Caco-2 (cell line): Measurements from ENCODE around the gene GDF15. TPM values are rescaled to one million over a fixed set of nuclear protein-coding genes. Genes with fewer than 3 reads are reported as not detected.

ENCODE experiments used
- BruUV-seq: library from RNA; stranded (reverse); fragments of 400-500 nt; replicated peaks from 2 replicates; lab custom pipeline; 2021; lab: Mats Ljungman, UMichigan
- CTCF ChIA-PET: fragments of 300-600 bp; sonication (Branson Sonifier 250); formaldehyde crosslinking; loops from one replicate; lab custom pipeline; 2022; ENCODE audit warnings: antibody characterized with exemption; lab: Charles Lee
- POLR2A ChIA-PET: fragments of 300-600 bp; sonication (Branson Sonifier 250); formaldehyde crosslinking; loops from one replicate; lab custom pipeline; 2022; ENCODE audit warnings: antibody characterized with exemption; lab: Charles Lee
- DNase-seq, 2 experiments: peaks; one replicate each; pipeline versions ENCODE4 v3.0.0 to v3.0.0-alpha.2; 2020 to 2022
- H3K27me3 ChIP-seq: replicated peaks from 2 replicates; pipeline ENCODE4 v1.6.0; 2011; ENCODE audit warnings: low read length; ENCODE audit not compliant: control insufficient read depth, insufficient read depth
- H3K36me3 ChIP-seq: 2 replicates; pipeline ENCODE4 v1.5.1; 2011; ENCODE audit warnings: low read length; ENCODE audit not compliant: control insufficient read depth, insufficient read depth
- H3K4me1 ChIP-seq: fragments of 250-450 bp; sonication (Bioruptor Pico); 2 replicates; pipeline ENCODE4 v1.5.1; 2020; ENCODE audit warnings: mild to moderate bottlenecking
- H3K4me3 ChIP-seq: 2 replicates; pipeline ENCODE4 v1.5.1; 2011; ENCODE audit warnings: low read depth, mild to moderate bottlenecking, control low read depth, low read length
- H3K9me3 ChIP-seq: fragments of 250-450 bp; sonication (Bioruptor Pico); 2 replicates; pipeline ENCODE4 v1.5.1; 2020; ENCODE audit warnings: mild to moderate bottlenecking, moderate library complexity
- H3K27ac Mint-ChIP-seq: one replicate; pipeline ENCODE4 v1.8.0; 2022; ENCODE audit warnings: mixed read lengths; ENCODE audit not compliant: unreplicated experiment
- H3K27me3 Mint-ChIP-seq: one replicate; pipeline ENCODE4 v1.8.0; 2022; ENCODE audit warnings: mixed read lengths; ENCODE audit not compliant: insufficient read depth, unreplicated experiment
- H3K36me3 Mint-ChIP-seq: one replicate; pipeline ENCODE4 v1.8.0; 2022; ENCODE audit warnings: mild to moderate bottlenecking, mixed read lengths; ENCODE audit not compliant: insufficient read depth, unreplicated experiment
- H3K4me1 Mint-ChIP-seq: one replicate; pipeline ENCODE4 v1.8.0; 2022; ENCODE audit warnings: low read depth, mixed read lengths; ENCODE audit not compliant: unreplicated experiment
- H3K4me3 Mint-ChIP-seq: one replicate; pipeline ENCODE4 v1.8.0; 2022; ENCODE audit warnings: mild to moderate bottlenecking, moderate library complexity, mixed read lengths; ENCODE audit not compliant: unreplicated experiment
- H3K9me3 Mint-ChIP-seq: one replicate; pipeline ENCODE4 v1.8.0; 2022; ENCODE audit warnings: mixed read lengths; ENCODE audit not compliant: unreplicated experiment
- intact Hi-C: fragments of 100-400 bp; cut with micrococcal nuclease; formaldehyde crosslinking; loops from one replicate; pipeline ENCODE4 v1.10.0; 2022; ENCODE audit not compliant: unreplicated experiment
- microRNA-seq: library from miRNA; unstranded; fragments of <30 nt; microRNA quantifications from one replicate; pipeline ENCODE4 v1.2.0, GENCODE V29; 2022
- total RNA-seq: library from RNA; stranded (reverse); gene quantifications from 2 replicates; pipeline ENCODE4 v1.2.3, GENCODE V29; 2022
- TF ChIP-seq, protein P1 (sequence below), 2 experiments: fragments of 200-600 bp in 1 of 2; IDR thresholded peaks; 1 replicate in 1 of 2; 2 replicates in 1 of 2; pipeline versions ENCODE4 v1.5.1 to v1.8.0; 2011 to 2022; ENCODE audit warnings: antibody characterized with exemption in 1 of 2, control low read depth in 1 of 2, inconsistent platforms in 1 of 2, low read depth in 1 of 2, low read length in 1 of 2, mild to moderate bottlenecking in 1 of 2, moderate library complexity in 1 of 2; ENCODE audit not compliant: insufficient read depth in 1 of 2, severe bottlenecking in 1 of 2, unreplicated experiment in 1 of 2

GDF15 gene
- total RNA-seq, 1 experiment from 2014 or later, result 56.1 TPM

- Histone ChIP-seq H3K9me3 (no peaks in the 10 kb centered on the region), H3K36me3 (no peaks in the 10 kb centered on the region; the same call in 1 of the 2 replicates), H3K27me3 (no peaks in the 10 kb centered on the region), H3K4me3 (peak overlapping the region; percentile 75), H3K4me1 (peaks cover 10% of the 10 kb centered on the region)
- H3K4me3 Mint-ChIP-seq, result peak overlapping the region; percentile 78
- peaks cover 16% of the 10 kb centered on the region for H3K4me1 Mint-ChIP-seq
- no peaks in the 10 kb centered on the region for H3K27me3 Mint-ChIP-seq
- H3K27ac Mint-ChIP-seq, result peak overlapping the region; percentile 67
- peak; percentile 44 to 64 for DNase-seq
- BruUV-seq, result no TSS peak
- H3K9me3 Mint-ChIP-seq, result peaks cover 10% of the 10 kb centered on the region
- POLR2A ChIA-PET, result no interaction called here
- intact Hi-C loops, result loop anchor here (1.0 kb wide), 1 partner anchor 19 kb away; the partner anchor contains the start of gene SSBP4
- CTCF ChIA-PET, result interaction anchor here (0.7 to 1.1 kb wide), 3 partner anchors 10 to 23 kb away, joined by 3 to 6 read pairs (median 4); no protein-coding TSS in a partner anchor
- peaks cover 53% of the 10 kb centered on the region for H3K36me3 Mint-ChIP-seq
- TF ChIP-seq, protein P1, sequence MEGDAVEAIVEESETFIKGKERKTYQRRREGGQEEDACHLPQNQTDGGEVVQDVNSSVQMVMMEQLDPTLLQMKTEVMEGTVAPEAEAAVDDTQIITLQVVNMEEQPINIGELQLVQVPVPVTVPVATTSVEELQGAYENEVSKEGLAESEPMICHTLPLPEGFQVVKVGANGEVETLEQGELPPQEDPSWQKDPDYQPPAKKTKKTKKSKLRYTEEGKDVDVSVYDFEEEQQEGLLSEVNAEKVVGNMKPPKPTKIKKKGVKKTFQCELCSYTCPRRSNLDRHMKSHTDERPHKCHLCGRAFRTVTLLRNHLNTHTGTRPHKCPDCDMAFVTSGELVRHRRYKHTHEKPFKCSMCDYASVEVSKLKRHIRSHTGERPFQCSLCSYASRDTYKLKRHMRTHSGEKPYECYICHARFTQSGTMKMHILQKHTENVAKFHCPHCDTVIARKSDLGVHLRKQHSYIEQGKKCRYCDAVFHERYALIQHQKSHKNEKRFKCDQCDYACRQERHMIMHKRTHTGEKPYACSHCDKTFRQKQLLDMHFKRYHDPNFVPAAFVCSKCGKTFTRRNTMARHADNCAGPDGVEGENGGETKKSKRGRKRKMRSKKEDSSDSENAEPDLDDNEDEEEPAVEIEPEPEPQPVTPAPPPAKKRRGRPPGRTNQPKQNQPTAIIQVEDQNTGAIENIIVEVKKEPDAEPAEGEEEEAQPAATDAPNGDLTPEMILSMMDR (IDR thresholded peaks at IDR 0.05; ENCODE audit: insufficient read depth in 1 of 2, low read depth in 1 of 2, low read length in 1 of 2, severe bottlenecking in 1 of 2, unreplicated experiment in 1 of 2), result no peak
Observed at GRCh38 chr19:18438331-18439024, 52.5 kb downstream of the GDF15 start.

Small RNA genes lying within 50 kb of the gene (microRNA-seq; reads per million reads assigned to microRNA genes)
- 1.9 reads per million, percentile 5 among the genes with 10 or more reads in this experiment for gene MIR3189

Other genes with a start within 250 kb of the GDF15 start
- gene PIK3R2, start 233.0 kb upstream of the GDF15 start, total RNA-seq, result 34.3 and 37.8 TPM in 2 replicates
- 38.3 and 39.6 TPM in 2 replicates for gene IFI30, start 212.3 kb upstream of the GDF15 start, total RNA-seq
- 14.1 and 16.6 TPM in 2 replicates for gene MPV17L2, start 192.9 kb upstream of the GDF15 start, total RNA-seq
- gene RAB3A, start 182.1 kb upstream of the GDF15 start, total RNA-seq, result 2.3 and 3.9 TPM in 2 replicates
- 0.36 and 0.46 TPM in 2 replicates for gene PDE4C, start 159.7 kb upstream of the GDF15 start, total RNA-seq
- gene IQCN, start 111.7 kb upstream of the GDF15 start, total RNA-seq, result 1.5 and 2.1 TPM in 2 replicates
- 75.5 and 78.8 TPM in 2 replicates for gene JUND, start 104.5 kb upstream of the GDF15 start, total RNA-seq
- 184 and 186 TPM in 2 replicates for gene LSM4, start 63.1 kb upstream of the GDF15 start, total RNA-seq
- gene PGPEP1, start 45.6 kb upstream of the GDF15 start, total RNA-seq, result 25.6 and 26.0 TPM in 2 replicates
- gene LRRC25, start 11.5 kb downstream of the GDF15 start, total RNA-seq, result not detected in 2 replicates
- gene SSBP4, start 33.2 kb downstream of the GDF15 start, total RNA-seq, result 46.2 and 49.4 TPM in 2 replicates
- 65.3 and 67.3 TPM in 2 replicates for gene ISYNA1, start 52.0 kb downstream of the GDF15 start, total RNA-seq
- gene ELL, start 135.9 kb downstream of the GDF15 start, total RNA-seq, result 11.2 and 12.1 TPM in 2 replicates
- 174 and 184 TPM in 2 replicates for gene FKBP8, start 157.4 kb downstream of the GDF15 start, total RNA-seq
- gene KXD1, start 171.7 kb downstream of the GDF15 start, total RNA-seq, result 77.5 and 80.2 TPM in 2 replicates
- 1,276 and 1,389 TPM in 2 replicates for gene UBA52, start 185.7 kb downstream of the GDF15 start, total RNA-seq
- 44.8 and 48.3 TPM in 2 replicates for gene REX1BD, start 202.6 kb downstream of the GDF15 start, total RNA-seq
- 0.61 and 2.6 TPM in 2 replicates for gene CRLF1, start 220.6 kb downstream of the GDF15 start, total RNA-seq
- 0.25 TPM in 1 of 2 replicates, not detected in the other for gene TMEM59L, start 226.7 kb downstream of the GDF15 start, total RNA-seq